ENCODE data around the gene MBD5. TPM values are rescaled to one million over a fixed set of nuclear protein-coding genes. Genes with fewer than 3 reads are reported as not detected.
A peak's percentile ranks its signal among the peaks of the same experiment; 100 is the strongest.

Gene MBD5
- total and polyA plus RNA-seq, 2 of the 4 experiments (the other 2 are of a cell fraction) = 9.8 to 14.2 TPM

GRCh38 chr2:148020111-148021058 is 506 bp upstream of the MBD5 start, which contains the start of gene ORC4 (continued):
- no peak for TF ChIP-seq ELK1 (IDR thresholded peaks at IDR 0.05; ENCODE audit: borderline replicate concordance, low read depth, low read length)

- Histone ChIP-seq H4K5ac (ENCODE audit: low read depth, low read length) (peak overlapping the region; percentile 51), H4K91ac (ENCODE audit: insufficient read depth, low read depth, low read length) (peak overlapping the region; percentile 92), H2BK15ac (ENCODE audit: low read depth, low read length) (no peak overlapping the region), H3K4me1 (ENCODE audit: control insufficient read depth, insufficient read depth, low read length) (0 out of 2 replicates have a peak, but pooled peaks cover 2% of the 10 kb centered on the region), H3K27ac (ENCODE audit: insufficient read depth, low read length) (peak overlapping the region; percentile 92), H3K23ac (ENCODE audit: low read depth, low read length) (peak overlapping the region; percentile 69), H3K79me1 (ENCODE audit: low read depth in 1 of 2, low read length in 2 of 2) (peaks cover 4 to 31% of the 10 kb centered on the region in 2 experiments; a peak in 2 of 4 replicates), H3K9me3 (ENCODE audit: control insufficient read depth, insufficient read depth, low read length) (no peaks in the 10 kb centered on the region), H4K8ac (ENCODE audit: low read depth in 2 of 2, low read length in 2 of 2) (peak overlapping the region in 1 of 2 experiments; percentile 90; a peak in 1 of 4 replicates), H2BK20ac (ENCODE audit: low read depth, low read length) (no peak overlapping the region), H2AK5ac (ENCODE audit: low read depth, low read length) (peak overlapping the region; percentile 88; the same call in 1 of the 2 replicates), H3K9me1 (ENCODE audit: insufficient read depth, low read length) (peaks cover 5% of the 10 kb centered on the region; the same call in 1 of the 2 replicates), H3K27me3 (ENCODE audit: control insufficient read depth, insufficient read depth, low read length) (no peaks in the 10 kb centered on the region), H2BK5ac (ENCODE audit: low read depth, low read length, poor library complexity, severe bottlenecking) (peak overlapping the region; percentile 97), H3K4ac (ENCODE audit: low read depth, low read length) (peak overlapping the region; percentile 85), H3K56ac (ENCODE audit: extremely low read depth, insufficient read depth, low read length) (peak overlapping the region; percentile 70), H3K9ac (ENCODE audit: low read depth, low read length) (peak overlapping the region; percentile 88), H2AK9ac (replicated peaks; ENCODE audit: low read depth, low read length, poor library complexity) (peak overlapping the region; percentile 99), H3K18ac (ENCODE audit: low read depth, low read length) (peak overlapping the region; percentile 33), H3K14ac (replicated peaks; ENCODE audit: low read depth, low read length) (peak overlapping the region; percentile 73), H3K36me3 (ENCODE audit: control insufficient read depth, insufficient read depth, low read length) (peaks cover 4% of the 10 kb centered on the region; the same call in 1 of the 2 replicates), H4K20me1 (ENCODE audit: insufficient read depth, low read length) (peaks cover 7% of the 10 kb centered on the region; the same call in 1 of the 2 replicates), H3K4me2 (ENCODE audit: low read depth, low read length) (peak overlapping the region; percentile 78), H2AFZ (replicated peaks; ENCODE audit: low read length, poor library complexity) (peak overlapping the region; percentile 95), H2BK120ac (ENCODE audit: low read depth, low read length) (peak overlapping the region; percentile 26; the same call in 1 of the 2 replicates), H3K4me3 (ENCODE audit: insufficient read depth, low read depth, low read length) (peak overlapping the region; percentile 96)
- dilution Hi-C loops (cut with HindIII; ENCODE audit: low sequenced_read_pairs, unreplicated experiment) = no loop called here
- no TSS peak for BruUV-seq (replicated peaks)
- in situ Hi-C loops (cut with MboI; ENCODE audit: low sequenced_read_pairs) = no loop called here
- no peak for TF ChIP-seq MAFK (IDR thresholded peaks at IDR 0.05; ENCODE audit: low read depth, low read length)
- TF ChIP-seq NFE2L2 (IDR thresholded peaks at IDR 0.05; ENCODE audit: low read depth, low read length) = no peak
- TF ChIP-seq ELK1 (IDR thresholded peaks at IDR 0.05; ENCODE audit: borderline replicate concordance, low read depth, low read length) = no peak
- no peak for TF ChIP-seq CEBPB (IDR thresholded peaks at IDR 0.05; ENCODE audit: low read depth, low read length)
- DNase-seq (no peak), ATAC-seq (ENCODE audit: low read depth) (no peak)
- ChIA-PET CTCF (interaction anchor here (1.3 kb wide), 1 partner anchor 487 kb away, joined by 3 read pairs; no protein-coding TSS in a partner anchor), POLR2A (ENCODE audit: unreplicated experiment) (interaction anchor here (0.6 kb wide), 1 partner anchor 748 kb away, joined by 3 read pairs; no protein-coding TSS in a partner anchor)
- WGBS, 2 experiments (ENCODE audit: extremely low coverage in 2 of 2, insufficient read length in 1 of 2) = no CpG with 5 or more reads among the region's 3 CpGs
- intact Hi-C loops (cut with micrococcal nuclease) = loop anchor here (5.0 kb wide), 1 partner anchor 250 kb away; no protein-coding TSS in a partner anchor
Measured at GRCh38 chr2:148021886-148022285, 995 bp downstream of the MBD5 start.

Measured in IMR-90 (cell line).